IPS-11a (cell line): ENCODE measurements around the gene MGST2.

ENCODE experiments used
- H3K4me3 ChIP-seq: one replicate; pipeline ENCODE4 v1.5.1; 2013; ENCODE audit warnings: low read depth, low read length, control low read depth

MGST2 gene

GRCh38 chr4:139669335-139669734 lies 3.7 kb downstream of the MGST2 start:
- H3K4me3 ChIP-seq = no peak overlapping the region

- H3K4me3 ChIP-seq = no peak overlapping the region
Measured at GRCh38 chr4:139669890-139670289, 4.3 kb downstream of the MGST2 start.

GRCh38 chr4:139670775-139671174 lies 5.2 kb downstream of the MGST2 start:
- no peak overlapping the region for H3K4me3 ChIP-seq

- no peak overlapping the region for H3K4me3 ChIP-seq
Measured at GRCh38 chr4:139672215-139672614, 6.6 kb downstream of the MGST2 start.

GRCh38 chr4:139672732-139673131 lies 7.1 kb downstream of the MGST2 start:
- H3K4me3 ChIP-seq = no peak overlapping the region

GRCh38 chr4:139674875-139675550 lies 9.4 kb downstream of the MGST2 start:
- H3K4me3 ChIP-seq = no peak overlapping the region

- H3K4me3 ChIP-seq = no peak overlapping the region
Measured at GRCh38 chr4:139675651-139676050, 10.0 kb downstream of the MGST2 start.

GRCh38 chr4:139676365-139676764 lies 10.7 kb downstream of the MGST2 start:
- H3K4me3 ChIP-seq = no peak overlapping the region

- no peak overlapping the region for H3K4me3 ChIP-seq
Measured at GRCh38 chr4:139676913-139677585, 11.4 kb downstream of the MGST2 start.

- no peak overlapping the region for H3K4me3 ChIP-seq
Measured at GRCh38 chr4:139682309-139682708, 16.7 kb downstream of the MGST2 start.

- H3K4me3 ChIP-seq = no peak overlapping the region
Measured at GRCh38 chr4:139682741-139683151, 17.1 kb downstream of the MGST2 start.

GRCh38 chr4:139684351-139684750 lies 18.7 kb downstream of the MGST2 start:
- no peak overlapping the region for H3K4me3 ChIP-seq

- H3K4me3 ChIP-seq = no peak overlapping the region
Measured at GRCh38 chr4:139685180-139685579, 19.6 kb downstream of the MGST2 start.

- no peak overlapping the region for H3K4me3 ChIP-seq
Measured at GRCh38 chr4:139686130-139686529, 20.5 kb downstream of the MGST2 start.

- H3K4me3 ChIP-seq = no peak overlapping the region
Measured at GRCh38 chr4:139686988-139687387, 21.4 kb downstream of the MGST2 start.

GRCh38 chr4:139689093-139689722 lies 23.6 kb downstream of the MGST2 start:
- no peak overlapping the region for H3K4me3 ChIP-seq

GRCh38 chr4:139690419-139690818 lies 24.8 kb downstream of the MGST2 start:
- H3K4me3 ChIP-seq = no peak overlapping the region

GRCh38 chr4:139692309-139693012 lies 26.8 kb downstream of the MGST2 start:
- no peak overlapping the region for H3K4me3 ChIP-seq

GRCh38 chr4:139694522-139695107 lies 29.0 kb downstream of the MGST2 start:
- no peak overlapping the region for H3K4me3 ChIP-seq

- no peak overlapping the region for H3K4me3 ChIP-seq
Measured at GRCh38 chr4:139696491-139696890, 30.9 kb downstream of the MGST2 start.
